ENCODE data around the gene DAZAP1.

DNA sequence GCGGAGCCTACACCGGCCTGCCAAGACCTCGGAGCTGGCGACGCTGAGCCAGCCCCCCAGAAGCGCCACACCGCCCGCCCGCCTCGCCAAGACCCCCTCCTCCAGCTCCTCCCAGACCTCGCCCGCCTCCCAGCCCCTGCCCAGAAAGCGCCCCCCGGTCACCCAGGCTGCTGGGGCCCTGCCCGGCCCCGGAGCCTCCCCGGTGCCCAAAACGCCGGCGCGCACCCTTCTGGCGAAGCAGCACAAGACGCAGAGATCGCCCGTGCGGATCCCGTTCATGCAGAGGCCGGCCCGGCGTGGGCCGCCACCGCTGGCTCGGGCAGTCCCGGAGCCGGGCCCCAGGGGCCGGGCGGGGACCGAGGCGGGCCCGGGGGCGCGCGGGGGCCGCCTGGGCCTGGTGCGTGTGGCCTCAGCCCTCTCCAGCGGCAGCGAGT lies 61.5 kb downstream of the DAZAP1 start:
- no peak for TF ChIP-seq EZH2phosphoT487 (IDR thresholded peaks at IDR 0.05; ENCODE audit: insufficient read depth, low read depth)
- TF ChIP-seq EZH2 (IDR thresholded peaks at IDR 0.05; ENCODE audit: insufficient read depth, poor library complexity, severe bottlenecking): peak; percentile 38
